Stimulated activated CD8-positive, alpha-beta memory T cell treated with anti-CD3 and anti-CD28 coated beads, Interleukin-12 subunit alpha, Interleukin-12 subunit beta, amount 100 ng/mL, for 24 hours (primary cell): ENCODE data around the gene OGFR.

Experiments
- DNase-seq: peaks from one replicate; pipeline ENCODE4 v3.0.0-alpha.2; 2020; ENCODE audit errors: extremely low read depth

The OGFR gene, protein sequence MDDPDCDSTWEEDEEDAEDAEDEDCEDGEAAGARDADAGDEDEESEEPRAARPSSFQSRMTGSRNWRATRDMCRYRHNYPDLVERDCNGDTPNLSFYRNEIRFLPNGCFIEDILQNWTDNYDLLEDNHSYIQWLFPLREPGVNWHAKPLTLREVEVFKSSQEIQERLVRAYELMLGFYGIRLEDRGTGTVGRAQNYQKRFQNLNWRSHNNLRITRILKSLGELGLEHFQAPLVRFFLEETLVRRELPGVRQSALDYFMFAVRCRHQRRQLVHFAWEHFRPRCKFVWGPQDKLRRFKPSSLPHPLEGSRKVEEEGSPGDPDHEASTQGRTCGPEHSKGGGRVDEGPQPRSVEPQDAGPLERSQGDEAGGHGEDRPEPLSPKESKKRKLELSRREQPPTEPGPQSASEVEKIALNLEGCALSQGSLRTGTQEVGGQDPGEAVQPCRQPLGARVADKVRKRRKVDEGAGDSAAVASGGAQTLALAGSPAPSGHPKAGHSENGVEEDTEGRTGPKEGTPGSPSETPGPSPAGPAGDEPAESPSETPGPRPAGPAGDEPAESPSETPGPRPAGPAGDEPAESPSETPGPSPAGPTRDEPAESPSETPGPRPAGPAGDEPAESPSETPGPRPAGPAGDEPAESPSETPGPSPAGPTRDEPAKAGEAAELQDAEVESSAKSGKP

DNA sequence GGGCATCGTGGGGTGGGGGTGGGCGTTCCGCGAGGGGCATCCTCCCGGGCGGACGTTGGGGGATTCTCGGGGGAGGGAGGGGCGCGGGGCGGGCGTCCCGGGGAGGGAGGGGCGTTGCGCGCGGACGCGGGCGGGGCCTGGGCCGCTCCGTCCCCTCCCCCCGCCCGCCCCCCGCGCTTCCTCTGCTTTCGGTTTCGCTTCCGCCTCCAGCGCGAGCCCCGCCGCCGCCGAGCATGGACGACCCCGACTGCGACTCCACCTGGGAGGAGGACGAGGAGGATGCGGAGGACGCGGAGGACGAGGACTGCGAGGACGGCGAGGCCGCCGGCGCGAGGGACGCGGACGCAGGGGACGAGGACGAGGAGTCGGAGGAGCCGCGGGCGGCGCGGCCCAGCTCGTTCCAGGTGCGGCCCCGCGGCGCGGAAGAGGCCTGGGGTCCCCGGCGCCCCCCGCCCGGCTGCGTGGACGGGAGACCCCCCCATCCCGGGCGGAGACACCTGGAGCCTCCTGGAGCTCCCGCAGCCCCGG, at the start of gene OGFR:
Gene OGFR (plus strand): TSS at position 209 of the 528 bp plus-strand sequence. CDS start 25 bp downstream, at position 234.
- peak; percentile 33 for DNase-seq

DNA sequence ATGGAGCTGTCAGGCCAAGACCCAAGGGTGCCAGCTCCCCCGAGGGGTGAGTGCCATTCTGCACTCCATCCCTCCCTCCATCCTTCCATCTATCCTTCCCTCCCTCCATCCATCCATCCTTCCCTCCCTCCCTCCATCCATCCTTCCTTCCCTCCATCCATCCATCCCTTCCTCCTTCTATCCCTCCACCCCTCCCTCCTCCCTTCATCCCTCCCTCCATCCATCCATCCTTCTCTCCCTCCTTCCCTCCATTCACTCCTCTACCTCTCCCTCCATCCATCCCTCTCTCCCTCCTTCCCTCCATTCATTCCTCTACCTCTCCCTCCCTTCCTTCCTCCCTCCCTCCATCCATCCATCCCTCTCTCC, 49.7 kb upstream of the OGFR start:
- no peak for DNase-seq

DNA sequence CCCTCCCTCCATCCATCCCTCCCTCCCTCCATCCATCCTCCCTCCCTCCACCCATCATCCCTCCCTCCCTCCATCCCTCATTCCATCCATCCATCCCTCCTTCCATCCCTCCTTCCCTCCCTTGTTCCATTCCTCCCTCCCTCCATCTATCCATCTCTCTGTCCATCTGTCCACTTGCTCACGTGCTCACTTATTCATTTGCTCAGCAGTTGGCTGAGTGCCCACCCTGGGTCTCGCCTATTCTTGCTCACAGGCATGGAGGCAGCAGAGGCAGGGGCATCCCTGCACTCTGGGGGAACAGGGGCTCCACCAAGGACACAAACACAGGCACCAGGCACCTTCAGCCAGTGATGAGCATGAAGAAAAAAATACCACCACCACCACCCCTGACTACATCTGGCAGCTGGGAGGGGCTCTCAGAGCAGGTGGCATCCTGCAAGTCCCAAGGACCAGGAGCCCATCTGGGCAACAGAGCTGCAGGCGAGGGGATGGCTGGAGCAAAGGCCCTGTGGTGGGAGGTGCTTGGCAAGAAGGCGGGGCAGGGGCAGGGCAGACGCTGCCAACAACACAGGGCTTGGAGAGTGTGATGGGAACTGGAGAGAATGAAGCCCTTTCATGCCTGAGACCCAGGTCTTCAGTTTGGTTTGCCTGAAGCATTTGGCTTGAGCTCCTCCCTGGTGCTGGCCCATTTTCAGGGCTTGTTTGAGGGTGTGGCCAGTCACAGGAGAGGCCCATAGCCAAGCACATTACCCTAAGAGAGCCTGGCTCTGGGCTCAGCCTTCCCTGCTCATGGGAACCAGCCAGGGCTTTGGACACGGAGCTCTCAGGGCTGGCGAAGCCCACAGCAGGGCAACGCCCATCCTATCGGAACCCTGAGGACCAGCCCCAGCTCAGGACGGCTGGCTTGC, 48.6 kb upstream of the OGFR start:
- DNase-seq: no peak

DNA sequence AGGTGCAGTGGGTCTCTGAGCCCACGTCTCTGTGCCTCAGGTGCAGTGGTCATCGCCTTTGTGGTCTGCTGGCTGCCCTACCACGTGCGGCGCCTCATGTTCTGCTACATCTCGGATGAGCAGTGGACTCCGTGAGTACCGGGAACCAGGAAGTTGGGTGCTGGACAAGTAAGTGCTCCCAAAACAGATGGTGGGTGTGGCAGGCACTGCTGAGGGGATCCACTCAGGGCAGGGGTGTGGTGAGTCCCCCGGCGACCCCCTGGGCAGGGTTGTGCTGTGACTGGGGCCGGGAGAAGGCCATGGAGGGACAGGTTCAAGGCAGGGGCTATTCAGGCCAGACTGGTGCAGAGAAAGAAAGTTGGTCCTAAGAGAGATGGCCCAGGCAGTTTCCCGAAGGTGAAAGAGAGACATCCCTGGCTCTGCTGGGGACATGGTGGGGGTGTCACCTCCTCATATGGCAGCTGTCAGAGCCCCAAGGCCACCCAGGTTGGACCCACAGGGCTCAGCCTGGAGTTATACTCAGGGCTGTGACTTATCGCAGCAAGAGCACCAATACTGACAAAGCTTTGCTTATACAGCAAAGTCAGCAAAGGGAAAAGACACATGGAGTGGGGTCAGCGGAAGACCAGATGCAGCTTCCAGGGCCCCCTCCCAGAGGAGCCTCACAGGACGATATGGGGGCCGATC, 46.3 kb upstream of the OGFR start:
- DNase-seq: no peak

DNA sequence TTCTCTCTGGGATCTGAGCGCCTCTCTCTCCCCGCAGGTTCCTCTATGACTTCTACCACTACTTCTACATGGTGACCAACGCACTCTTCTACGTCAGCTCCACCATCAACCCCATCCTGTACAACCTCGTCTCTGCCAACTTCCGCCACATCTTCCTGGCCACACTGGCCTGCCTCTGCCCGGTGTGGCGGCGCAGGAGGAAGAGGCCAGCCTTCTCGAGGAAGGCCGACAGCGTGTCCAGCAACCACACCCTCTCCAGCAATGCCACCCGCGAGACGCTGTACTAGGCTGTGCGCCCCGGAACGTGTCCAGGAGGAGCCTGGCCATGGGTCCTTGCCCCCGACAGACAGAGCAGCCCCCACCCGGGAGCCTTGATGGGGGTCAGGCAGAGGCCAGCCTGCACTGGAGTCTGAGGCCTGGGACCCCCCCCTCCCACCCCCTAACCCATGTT, 44.6 kb upstream of the OGFR start:
- no peak for DNase-seq

DNA sequence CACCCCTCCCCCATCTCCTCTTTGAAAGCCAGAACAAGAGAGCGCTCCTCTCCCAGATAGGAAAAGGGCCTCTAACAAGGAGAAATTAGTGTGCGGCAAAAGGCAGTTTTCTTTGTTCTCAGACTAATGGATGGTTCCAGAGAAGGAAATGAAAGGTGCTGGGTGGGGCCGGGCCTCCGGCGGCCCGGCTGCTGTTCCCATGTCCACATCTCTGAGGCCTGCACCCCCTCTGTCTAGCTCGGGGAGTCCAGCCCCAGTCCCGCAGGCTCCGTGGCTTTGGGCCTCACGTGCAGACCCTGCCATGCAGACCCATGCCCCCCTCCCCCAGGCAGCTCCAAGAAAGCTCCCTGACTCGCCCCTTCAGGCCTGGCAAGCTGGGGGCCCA, 44.2 kb upstream of the OGFR start:
- no peak for DNase-seq

DNA sequence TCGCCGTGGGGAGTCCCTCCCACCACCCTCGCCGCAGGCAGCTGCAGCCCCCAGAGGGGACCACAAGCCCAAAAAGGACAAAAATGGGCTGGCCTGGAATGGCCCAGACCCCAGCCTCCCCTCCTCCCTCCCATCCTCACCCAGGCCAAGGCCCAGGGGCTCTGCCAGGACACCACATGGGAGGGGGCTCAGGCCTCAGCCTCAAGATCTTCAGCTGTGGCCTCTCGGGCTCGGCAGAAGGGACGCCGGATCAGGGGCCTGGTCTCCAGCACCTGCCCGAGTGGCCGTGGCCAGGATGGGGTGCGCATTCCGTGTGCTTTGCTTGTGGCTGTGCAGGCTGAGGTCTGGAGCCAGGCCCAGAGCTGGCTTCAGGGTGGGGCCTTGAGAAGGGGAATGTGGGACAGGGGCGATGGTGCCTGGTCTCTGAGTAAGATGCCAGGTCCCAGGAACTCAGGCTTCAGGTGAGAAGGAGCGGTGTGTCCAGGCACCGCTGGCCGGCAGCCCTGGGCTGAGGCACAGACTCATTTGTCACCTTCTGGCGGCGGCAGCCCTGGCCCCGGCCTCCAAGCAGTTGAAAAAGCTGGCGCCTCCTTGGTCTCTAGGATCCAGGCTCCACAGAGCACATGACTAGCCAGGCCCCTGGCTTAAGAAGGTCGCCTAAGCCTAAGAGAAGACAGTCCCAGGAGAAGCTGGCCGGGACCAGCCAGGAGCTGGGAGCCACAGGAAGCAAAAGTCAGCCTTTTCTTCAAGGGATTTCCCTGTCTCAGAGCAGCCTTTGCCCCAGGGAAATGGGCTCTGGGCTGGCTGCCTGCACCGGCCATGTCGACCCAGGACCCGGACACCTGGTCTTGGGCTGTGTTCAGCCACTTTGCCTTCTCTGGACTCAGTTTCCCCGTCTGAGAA, 43.5 kb upstream of the OGFR start:
- DNase-seq: no peak

DNA sequence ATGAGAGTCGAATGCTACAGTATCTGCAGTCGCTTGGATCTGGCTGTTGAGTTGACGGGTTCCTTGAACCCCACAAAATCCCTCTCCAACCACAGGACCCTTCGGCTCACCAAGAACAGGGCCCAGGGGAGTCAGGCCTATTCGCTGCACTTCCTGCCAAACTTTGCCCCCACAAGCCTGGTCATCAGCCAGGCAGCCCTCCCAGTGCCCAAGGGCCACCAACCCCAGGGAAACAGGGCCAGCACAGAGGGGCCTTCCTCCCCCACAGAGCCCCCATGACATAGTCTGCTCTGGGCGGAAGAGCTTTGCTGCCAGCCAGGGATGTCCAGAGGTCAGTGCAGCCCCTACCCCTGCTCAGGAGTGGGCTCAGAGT, 42.9 kb upstream of the OGFR start:
- DNase-seq: no peak

DNA sequence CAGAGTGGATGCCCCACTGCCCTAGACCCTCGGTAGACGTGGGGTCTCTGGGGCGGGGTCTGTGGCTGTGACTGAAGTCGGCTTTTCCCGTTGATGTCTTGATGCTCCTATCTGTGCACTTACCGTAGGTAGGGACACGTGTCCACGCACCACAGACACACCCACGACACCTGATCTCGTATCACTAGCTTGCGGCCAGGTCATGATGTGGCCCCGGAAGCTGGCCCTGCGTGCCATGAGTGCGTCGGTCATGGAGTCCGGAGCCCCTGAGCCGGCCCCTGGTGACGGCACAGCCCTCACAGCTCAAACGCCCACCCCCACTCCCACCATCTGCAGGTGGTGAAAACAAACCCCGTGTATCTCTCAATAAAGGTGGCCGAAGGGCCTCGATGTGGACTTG, 42.3 kb upstream of the OGFR start:
- DNase-seq: no peak

DNA sequence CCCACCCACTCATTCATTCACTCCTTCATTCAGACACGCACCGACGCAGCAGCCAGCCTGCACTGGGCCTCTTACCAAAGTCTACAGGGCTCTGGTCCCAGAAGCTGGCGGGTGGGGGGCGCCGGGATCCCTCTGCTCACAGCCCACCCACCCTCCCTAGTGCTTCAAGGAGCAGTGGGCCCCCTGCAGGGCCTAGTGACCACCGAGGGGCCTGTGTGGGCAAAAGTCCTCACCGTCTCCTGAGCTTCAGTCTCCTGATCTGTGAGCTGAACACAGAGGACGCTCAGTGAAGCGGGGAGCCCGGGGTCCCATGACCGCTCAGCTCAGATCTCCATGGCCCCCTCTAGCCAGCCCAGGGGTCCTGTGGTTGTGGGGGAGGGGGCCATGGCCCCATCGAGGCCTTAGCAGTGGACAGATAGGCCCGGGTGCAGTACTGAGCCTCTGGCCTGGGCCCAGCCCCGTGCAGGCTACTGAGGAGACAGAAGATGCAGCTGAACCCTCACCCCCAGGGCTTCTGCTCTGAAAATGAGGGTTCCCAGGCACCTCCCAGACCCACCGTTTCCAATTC, 41.8 kb upstream of the OGFR start:
- no peak for DNase-seq

DNA sequence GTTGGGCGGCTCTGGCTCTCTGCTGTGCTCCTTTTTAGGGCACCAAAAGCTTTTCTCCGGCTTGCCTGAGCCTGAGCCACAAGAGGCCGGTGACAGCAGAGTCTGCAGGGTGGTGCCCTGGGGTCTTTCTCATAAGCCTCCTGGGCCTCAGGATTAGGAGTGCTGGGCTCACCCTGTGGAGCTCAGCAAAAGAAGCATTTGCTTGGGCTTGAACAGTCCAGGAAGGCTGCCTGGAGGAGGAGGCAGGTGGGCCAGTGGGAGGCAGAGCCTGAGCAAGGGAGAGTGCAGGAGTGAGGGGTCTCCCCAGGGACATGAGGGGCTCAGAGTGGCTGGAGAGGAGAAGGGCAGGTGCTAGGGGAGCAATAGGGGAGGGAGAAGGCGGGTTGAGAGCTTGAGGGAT, 41.2 kb upstream of the OGFR start:
- DNase-seq: no peak

DNA sequence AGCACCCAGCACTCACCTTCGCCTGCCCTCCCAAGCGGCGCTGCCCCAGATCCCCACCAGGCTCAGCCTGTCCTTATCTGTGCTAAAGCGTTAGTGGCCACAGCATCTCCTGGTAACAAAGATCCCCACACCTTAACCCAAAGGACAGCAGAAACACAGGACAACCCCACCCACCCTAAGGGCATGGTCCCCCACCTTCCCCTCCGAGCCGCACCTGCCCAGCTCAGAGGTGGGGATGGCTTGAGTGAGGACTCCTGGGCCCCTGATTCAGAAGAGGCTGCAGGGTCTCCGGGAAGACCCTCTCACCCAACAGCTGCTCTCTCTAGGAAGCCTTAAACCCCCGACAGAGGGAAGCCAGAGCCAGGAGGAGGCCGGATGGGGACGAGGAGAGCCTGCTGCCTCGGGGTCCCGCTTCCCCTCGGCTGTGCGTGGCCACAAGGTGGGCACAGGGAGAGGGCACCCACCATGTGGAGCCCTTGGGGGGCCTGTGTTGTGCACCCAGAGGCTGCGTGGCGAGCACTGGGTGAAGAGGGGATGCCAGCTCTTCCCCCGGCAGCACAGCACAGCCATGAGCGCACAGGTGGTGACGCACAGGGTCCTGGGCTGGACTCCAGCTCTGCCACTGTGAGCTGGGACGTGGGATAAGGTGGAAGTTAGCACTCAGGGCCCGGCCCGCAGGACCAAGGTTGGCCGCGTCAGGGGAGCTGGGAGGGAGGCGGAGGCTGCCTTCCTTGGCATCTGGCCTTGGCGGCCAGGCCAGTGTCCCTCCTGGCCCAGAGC, 40.3 kb upstream of the OGFR start:
- DNase-seq: no peak

DNA sequence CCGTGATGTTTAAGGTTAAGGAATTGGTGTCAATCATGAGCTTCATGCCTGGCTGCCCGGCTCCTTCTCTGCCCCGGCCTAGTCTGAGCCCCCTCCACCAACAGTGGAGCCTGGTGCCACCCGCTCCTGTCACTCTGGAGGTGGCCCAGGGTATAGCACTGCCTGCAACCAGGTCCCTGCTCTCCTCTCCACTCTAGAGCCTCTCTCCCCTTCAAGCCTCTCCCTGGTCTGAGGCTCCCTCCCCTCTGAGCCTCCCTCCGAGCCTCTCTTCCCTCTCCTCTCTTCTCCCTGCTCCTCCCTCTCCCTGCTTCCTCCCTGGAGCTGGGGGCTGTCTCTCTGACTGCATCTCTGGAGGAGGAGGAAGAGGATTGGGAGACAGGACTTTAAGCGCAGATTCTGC, 39.6 kb upstream of the OGFR start:
- no peak for DNase-seq

DNA sequence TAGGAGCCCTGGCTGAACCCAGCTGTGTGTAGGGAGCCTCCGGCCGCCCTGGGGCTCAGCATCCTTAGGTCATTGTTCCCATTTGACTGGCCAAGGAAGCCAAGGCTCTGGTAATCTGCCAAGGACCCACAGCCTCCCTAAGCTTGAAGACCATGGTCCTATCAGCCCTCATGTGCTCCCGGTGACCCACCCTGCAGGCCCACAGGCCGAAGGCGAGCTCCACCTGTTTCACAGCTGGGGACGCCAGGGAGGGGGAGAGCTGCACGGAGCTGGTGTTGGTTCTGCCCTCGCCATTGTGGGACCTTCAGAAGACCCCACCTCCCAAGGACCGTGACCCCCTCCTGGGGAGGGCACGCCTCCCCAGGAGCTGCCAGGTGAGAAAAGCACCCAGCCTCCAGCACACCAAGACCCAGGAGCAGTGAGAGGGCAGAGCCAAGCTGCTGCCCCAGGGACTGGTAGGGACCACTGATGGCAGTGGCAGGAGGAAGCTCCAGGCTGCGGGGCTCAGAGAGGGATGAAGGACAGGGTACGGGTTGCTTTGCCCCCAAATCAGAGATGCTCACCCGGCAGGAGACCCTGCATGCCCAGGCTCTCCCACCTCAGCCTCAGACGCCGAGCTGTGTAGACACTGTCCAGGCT, 39.1 kb upstream of the OGFR start:
- DNase-seq: no peak

DNA sequence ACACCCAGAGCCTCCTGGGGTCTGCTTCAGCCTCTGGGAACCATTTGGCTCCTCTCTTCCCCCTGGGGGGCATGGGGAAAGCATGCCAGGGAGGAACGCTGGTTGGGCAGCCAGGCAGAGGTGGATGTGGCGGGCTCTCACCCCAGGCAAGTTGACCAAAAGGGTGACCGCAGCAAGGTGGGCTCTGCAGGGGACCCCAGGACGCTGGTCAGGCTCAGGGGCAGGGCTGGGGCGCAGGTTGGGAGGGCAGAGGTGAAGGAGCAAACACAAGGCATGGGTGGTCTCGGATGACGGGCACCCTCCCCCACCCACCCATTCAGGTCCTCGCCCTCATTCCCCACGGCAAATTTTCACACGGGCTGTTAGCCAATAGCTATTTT, 38.6 kb upstream of the OGFR start:
- no peak for DNase-seq

DNA sequence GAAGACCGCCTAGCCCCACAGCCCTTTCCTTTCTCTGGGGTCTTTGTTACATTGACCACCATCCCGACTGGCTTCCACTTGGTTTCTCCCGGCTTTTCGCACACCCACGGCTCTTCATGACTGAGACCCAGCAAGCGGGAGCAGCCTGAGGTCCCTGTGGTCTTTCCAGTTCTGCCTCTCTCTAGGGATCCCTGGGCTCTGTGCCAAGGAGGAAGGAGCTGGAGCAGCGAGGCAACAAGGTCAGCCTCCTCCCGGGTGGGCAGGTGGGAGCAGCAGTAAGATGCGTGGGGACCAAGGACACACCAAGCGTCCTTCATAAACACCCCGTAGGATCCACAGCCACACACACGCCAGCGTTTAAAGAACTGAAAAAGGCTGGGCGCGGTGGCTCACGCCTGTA, 37.9 kb upstream of the OGFR start:
- DNase-seq: no peak

DNA sequence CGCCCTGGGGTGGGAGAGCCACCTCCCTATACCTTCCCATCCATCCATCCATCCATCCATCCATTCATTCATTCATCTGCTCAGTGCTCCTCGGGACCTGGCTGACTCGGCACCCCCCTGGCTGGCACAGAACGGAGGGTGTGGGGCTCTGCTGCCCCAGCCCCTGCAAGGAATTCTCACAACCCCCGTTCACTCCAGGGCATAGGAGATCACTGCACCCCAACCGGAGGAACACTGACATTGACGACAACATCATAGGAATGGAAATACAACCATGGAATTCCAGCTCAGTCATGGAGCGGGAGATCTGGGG, 36.4 kb upstream of the OGFR start:
- DNase-seq: no peak

DNA sequence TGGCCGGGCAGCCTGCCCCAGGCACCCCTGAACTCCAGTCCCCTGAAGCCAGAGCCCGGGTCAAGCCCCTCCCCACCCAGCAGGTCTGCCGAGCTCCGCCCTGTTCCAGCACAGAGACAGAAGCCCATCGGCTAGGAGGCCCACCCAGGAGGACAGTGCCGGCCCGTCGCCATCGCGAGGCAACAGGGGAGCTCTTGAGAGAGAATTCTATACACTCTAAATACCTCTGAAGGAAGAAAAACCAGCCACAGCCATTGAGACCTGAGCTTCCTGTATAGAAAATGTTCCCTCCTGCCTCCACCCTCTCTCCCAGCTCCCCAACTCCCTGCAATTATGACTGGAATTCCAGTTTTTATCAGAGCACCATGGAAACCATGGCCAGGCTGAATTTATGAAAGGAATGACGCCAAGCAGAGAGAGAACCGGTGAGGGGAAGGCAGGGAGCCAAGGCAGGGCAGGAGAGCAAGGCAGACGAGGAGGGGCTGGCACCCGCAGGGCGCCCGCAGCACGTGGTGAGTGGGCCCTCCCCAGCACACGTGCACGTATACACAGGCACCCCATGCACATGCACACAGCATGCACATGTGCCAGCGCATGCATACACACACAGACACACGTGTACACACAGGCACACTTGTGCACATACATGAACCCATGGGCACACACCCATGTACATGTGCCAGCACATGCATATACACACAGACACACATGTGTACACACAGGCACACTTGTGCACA, 35.9 kb upstream of the OGFR start:
- DNase-seq: no peak
